Activated T-helper 1 cell treated with Interleukin-2 at 50 U/mL for 16 hours (primary cell): Measurements from ENCODE around the gene CD37.
"Not testable (repeated sequence)": the region's sequence is repeated elsewhere in the genome, so short reads cannot be mapped to it uniquely, and the experiment has no call there.

Source experiments
- DNase-seq: peaks from one replicate; pipeline ENCODE4 v3.0.0-alpha.2; 2020; ENCODE audit warnings: low read depth

The CD37 gene

DNA sequence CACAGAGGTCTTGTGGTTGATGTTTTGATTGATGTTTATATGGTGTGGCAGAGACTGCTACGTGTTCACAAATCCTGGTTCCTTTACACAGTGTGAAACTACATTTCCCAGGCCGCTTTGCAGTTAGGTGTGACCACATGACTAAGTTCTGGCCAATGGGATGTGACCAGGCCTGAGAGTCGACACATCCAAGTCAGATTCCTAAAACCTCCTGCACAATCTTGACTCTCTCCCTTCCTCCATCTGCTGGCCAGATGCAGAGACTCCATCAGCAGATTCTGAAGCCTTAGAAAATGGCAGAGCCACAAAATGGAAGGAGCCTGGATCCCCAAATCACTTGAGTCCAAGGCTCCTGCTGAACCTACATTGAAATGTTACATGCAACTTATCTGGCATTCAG, 12.6 kb downstream of the CD37 start:
- no peak for DNase-seq

DNA sequence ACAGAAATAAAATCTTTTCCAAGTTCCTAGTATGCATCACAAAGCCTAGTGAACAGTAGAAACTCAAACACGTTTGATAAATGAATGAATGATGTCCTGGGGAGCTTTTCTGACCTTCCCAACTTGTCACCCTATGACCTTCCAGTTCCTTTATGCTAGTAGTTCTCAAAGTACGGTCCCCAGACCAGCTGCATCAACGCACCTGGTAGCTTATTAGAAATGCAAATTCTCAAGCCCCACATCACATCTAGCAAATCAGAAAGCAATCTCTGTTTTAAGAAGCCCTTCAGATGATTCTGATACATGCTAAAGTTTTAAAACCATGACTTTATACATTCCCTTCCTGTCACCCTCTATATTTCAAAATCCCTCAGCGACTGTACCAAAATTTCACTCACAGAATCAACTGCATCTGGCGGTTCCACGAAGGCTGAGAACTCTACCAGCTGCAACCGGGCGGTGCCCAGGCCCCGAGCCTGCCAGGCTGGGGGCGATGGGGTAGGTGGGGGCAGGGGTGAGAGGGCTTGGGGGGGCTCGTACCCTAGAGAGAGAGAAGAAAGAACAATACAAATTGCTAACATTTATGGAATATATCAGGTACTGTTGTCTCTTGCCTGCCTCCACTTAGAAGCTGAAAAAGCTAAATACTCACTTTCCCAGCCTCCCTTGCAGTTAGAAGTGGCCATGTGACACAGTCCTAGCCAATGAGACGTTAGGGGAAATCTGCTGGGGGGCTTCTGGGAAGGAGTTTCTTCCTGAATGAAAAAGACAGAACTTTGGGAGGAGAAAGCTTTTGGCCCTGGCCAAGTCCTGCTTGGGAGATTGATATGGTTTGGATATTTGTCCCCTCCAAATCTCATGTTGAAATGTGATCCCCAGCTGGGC, 13.3 kb downstream of the CD37 start:
- DNase-seq: no peak

DNA sequence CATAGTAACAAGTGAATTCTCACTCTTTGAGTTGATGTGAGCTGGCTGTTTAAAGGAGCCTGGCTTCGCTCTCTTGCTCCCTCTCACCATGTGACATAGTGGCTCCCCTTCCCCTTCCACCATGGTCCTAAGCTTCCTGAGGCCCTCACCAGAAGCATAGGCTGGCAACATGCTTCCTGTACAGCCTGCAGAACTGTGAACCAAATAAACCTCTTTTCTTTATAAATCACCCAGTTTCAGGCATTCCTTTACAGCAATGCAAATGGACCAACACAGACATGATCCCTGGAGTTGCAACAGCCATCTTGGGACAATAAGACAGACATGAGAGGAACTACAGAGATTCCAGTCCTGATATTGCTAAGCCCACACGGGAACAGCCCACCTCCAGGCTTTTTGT, 14.4 kb downstream of the CD37 start:
- DNase-seq: no peak

DNA sequence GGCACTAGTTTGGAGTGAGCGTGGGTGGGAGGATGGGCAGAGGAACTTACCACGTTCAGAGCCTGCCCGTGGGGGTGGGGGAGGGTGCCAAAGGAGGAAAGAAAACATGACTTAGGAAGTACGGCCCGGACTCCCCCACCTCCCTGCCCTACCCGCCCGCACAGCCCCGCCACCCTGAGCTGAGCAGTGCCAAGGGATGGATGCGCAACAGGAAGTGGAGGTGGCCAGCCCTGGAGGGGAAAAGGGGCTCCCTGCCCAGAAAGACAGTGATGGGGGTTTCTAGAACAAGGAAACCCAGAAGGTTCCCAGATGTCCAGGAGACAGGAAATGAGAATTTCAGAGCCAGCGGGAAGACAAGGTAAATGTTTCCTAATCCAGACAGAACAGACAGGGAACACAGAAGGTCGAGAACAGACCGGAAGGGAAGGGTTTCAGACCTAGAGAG, 20.7 kb downstream of the CD37 start:
- DNase-seq: no peak

DNA sequence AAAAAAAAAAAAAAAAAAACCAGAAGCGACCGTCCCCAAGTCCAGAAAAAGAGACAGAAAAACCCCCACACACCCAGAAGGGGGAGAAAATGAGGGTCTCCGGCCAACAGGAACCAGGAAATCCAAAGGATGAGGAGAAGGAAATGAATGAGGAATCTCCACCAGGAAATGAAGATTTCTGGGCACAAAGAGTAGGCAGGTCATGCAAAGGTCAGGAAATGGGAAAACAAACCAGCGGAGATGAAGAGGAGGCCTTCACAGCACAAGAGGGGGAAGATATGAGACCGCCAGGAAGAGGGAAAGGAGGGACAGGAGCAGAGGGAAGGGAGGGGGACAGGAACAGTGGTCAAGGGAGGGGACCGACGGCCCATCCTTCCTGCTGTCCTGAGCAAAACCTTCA, 21.2 kb downstream of the CD37 start:
- DNase-seq: no peak

DNA sequence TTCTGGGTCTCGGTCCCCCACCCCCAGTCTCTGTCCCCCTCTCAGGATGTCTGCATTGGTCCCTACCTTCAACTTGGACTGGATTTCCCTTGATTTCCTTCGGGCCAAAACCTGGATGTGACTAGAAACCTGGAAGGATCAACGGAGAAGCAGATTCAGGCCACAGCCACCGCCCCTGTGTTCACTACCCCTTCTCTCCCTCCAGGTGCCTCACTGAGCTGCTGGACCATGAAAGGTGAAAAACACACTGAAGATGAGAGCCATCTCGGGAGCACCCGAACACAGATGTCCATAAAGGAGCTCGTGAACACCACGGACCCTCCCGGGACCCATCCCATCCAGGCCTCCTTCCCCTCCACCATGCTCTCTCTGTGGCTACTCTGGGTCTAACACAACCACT, 22.0 kb downstream of the CD37 start:
- DNase-seq: no peak

DNA sequence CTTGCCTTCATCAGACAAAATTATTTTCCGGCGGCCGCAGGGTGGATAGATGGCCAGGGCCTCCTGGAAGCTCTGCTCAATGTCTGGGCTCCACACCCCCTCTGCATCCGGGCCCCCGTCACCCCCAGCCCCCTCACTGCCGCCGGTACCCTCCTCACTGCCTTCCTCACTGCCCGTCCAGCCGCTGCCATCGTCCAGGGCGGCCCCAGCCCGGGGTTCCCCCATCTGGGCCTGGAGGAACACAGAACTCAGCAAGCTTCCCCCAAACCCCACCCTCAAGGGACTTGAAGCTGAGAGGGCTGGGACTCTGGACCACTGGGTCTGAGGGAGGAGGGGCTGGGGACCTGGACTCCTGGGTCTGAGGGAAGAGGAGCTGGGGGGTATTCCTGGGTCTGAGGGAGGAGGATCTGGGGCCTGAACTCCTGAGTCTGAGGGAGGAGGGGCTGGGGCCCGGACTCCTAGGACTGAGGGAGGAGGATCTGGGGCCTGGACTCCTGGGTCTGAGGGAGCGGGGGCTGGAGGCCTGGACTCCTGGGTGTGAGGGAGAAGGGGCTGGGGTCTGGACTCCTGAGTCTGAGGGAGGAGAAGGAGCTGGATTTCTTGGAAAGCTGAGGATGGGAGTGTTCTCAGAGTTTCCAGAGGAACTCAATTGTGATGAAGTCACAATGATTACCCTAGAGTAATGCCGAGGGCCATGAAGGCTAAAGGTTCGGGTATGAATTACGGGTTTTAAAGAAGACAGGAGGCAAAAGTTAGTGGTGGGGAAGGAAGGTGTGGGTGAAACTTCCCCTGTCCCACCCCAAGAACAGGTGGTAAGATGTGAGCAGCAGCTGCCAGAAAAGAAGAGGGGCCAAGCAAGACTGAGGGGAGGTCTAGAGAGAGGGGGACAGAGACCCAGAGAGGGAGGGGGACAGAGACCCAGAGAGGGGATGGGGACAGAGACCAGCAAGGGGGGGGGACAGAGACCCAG, 24.9 kb downstream of the CD37 start:
- DNase-seq: no peak

DNA sequence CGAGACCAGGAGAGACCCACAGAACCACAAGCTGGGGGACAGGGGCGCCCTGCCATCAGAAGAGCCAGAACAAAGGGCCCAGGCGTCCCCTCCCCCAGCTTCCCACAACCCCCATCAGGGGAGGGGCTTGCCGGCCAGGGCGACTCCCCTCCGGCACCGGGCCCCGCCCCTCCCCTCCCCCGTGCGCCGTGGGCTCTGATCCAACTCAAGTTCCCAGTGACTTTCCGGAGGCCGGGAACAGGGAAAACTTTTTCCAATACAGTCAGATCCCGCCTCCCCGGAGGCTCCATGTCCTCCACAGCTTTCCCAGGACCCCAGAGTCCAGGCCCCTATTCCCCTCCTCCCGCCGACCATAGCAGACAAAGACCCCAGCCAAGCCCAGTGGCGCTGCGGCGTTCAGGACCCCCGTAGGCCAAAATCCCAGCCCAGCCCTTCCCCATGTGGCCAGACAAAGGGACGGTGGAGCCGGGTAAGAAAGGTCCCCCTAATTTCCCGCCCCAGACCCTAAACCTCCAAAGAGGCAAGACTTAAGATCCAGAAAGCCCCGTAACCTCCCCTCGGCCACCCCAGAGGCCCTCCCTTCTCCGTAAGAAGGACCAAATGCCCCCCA, 26.3 kb downstream of the CD37 start:
- DNase-seq: no peak

DNA sequence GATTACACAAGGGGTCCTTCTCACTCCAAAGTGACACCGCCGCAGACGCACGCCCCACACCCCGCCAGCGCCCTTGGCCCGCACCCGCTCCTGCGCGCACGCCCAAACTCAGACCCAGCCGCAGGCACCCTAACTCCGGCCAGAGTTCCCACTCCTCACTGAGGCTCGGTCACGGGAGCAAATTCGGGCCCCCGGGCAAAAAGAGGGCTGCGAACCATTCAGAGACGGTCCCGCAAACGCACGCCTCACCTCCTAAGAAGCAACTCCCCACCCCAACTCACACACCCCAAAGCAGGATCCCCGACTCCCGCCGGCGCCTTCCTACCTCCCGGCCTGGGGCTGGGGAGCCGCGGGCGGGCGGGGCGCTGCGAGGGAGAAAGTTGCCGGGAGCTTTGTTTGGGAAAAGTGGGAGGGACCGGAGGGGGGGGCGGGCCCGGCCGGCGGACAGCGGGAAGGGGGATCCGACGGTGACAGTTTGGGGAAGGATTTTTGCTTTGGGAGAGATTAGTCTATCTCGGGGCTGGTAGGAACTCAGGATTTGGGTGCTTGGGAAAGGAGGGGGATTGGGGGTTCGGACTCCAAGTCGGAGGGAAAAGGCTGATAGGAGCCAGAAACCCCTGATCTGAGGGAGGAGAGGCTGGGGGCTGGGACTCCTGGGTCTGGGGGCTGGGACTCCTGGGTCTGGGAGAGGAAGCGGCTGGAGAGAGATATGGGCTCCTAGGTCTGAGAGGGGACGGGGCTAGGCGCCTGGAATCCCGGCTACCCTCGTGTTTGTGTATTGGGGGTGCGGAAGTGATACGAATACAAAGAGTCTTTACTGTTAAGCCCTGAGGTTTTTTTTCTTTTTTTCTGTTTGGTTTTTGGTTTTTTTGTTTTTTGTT, 27.1 kb downstream of the CD37 start, which contains the start of gene TEAD2:
Gene TEAD2, minus strand, starts transcription at position 369 of the 881 bp plus-strand sequence. CDS start 2,341 bp downstream, outside the sequence.
- DNase-seq: no peak

DNA sequence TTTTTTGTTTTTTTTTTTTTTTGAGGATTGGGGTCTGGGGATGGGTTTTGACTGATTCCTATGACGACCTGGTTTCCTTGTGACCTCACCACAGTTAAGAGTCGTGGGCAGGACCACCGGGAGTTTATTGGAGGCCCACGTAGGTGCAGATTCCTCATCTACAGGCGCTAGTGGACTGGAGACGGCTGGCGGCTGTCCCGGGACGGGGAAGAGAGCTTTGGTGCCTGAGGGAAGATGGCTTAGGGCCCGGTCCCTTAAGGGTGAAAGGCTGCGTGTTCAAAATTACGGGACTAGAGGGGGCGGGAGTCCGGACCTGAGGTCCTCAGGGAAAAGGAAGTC, 27.7 kb downstream of the CD37 start:
- DNase-seq: no peak

DNA sequence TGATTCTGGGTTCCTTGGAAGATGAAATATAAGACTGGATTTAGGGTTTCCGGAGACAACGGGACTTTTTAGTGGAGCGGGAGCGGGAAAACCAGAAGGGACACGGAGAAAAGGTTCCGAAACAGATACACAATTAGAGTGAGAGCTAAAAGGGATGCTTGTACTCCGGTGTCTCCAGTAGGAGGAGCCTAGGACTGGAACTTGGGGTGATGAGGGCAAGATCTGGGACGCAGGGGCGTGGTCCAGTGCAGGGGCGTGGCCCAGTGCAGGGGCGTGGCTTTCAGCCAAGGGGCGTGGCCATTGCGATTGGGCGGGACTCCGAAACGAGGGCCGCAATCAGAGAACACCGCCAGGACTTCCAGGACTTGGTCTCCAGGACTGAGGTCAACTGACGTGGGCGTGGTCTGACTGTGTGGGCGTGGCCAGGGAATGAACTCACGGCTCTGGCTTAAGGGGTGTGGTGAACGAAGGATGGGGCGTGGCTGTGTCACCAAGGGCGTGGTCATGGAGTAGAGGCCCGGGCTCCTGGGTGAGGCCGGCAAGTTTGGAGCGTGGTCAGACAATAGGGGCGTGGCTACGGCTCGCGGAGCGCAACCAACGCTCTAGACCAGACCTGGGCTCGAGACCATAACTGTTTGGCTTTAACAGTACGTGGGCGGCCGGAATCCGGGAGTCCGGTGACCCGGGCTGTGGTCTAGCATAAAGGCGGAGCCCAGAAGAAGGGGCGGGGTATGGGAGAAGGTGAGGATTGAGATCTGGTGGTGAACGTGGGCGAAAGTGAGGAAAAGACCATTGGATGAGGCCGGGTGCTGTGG, 28.3 kb downstream of the CD37 start, which contains the start of gene DKKL1:
Gene DKKL1, plus strand, starts transcription at position 610 of the 815 bp plus-strand sequence. Its CDS starts 122 bp downstream, at position 732.
- peak; percentile 36 for DNase-seq

DNA sequence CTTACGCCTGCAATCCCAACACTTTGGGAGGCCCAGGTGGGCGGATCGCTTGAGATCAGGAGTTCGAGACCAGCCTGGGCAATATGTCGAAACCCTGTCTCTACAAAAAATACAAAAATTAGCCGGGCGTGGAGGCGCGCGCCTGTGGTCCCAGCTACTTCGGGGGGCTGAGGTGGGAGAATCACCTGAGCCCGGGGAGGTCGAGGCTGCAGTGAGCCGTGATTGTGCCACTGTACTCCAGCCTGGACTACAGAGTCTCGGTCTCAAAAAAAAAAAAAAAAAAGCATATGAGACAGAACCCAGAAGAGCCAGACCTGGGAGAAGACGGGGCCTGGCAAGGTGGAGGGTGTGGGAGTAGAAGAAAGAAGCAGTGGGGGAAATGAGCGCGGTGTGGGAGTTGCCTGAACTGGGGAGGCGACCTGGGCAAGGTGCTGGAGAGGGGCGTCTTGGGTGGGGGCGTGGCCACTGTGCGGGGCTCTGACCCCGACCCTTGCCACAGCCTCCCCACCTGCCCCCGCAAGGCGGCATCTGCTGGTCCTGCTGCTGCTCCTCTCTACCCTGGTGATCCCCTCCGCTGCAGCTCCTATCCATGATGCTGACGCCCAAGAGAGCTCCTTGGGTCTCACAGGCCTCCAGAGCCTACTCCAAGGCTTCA, 29.0 kb downstream of the CD37 start:
- DNase-seq: no peak

DNA sequence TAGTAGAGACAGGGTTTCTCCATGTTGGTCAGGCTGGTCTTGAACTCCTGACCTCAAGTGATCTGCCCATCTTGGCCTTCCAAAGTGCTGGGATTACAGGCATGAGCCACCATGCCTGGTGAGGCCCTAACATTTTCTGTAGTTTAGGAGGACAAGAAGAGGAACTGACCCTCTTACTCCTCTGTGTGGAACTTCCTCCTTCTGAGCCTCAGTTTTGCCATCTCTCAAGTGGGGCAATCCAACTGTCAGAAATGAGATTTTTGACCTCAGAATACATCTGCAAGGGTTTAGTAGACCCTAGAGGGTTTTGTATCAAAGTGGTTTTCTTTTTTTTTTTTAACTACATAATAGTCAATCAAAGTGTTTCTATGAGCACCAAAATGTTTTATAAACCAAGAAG, 30.9 kb downstream of the CD37 start:
- DNase-seq: no peak

DNA sequence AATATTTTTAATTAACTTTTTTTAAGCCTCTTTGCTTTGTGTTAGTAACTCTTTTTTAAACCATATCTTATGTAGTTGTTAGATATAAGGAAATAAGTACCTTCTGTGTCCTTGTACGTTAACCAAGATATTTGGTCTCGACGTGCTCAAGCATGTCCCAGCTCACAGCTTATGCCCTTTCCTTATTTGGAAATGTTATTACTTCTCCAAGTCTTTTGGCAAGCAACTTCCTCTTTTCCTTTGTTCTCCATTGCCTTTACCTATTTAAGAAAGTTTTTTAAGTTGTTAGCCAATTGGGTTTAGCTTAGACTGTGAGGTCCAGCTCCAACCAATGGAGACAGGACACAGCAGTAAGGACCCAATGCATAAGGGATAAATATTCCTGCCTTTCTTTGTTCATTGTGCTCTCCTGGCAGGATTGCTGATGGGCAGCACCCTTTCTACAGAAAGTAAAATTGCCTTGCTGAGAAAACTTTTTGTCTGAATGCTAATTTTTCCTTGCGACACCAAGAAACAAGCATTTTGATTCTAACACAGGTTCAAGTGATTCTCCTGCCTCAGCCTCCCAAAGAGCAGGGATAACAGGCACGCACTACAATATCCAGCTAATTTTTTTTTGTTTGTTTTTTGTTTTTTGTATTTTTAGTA, 33.6 kb downstream of the CD37 start:
- DNase-seq: no peak

DNA sequence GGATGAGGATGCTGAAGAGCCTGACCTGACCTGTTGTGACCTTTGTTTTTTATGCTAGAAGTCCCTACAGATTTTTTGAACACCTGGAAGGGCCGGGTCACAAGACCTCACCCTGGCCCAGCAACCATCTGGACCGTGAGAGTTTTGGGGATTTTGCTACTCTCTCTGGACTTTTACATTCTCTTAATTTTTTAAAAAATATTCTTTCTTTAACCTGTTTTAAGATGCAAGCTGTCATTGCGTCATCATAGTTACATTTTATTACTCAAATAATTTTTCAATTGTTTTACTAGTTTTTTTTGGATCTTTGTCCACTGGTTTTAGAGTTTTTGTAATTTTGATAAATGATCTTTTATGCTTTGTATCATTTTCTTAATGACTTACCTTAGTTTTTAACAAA, 36.0 kb downstream of the CD37 start:
- DNase-seq: no peak

DNA sequence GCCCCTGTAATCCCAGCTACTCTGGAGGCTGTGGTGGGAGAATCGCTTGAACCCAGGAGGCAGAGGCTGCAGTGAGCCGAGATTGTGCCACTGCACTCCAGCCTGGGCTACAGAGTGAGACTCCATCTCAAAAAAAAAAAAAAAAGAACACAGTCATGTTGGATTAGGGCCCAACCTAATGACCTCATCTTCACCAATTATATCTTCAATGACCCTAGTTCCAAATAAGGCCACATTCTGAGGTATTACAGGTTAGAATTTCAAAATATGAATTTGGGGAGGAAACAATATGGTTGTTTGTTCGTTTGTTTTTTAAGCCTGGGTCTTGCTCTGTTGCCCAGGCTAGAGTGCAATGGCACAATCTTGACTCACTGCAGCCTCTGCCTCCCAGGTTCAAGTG, 38.0 kb downstream of the CD37 start:
- DNase-seq: not testable (repeated sequence)

DNA sequence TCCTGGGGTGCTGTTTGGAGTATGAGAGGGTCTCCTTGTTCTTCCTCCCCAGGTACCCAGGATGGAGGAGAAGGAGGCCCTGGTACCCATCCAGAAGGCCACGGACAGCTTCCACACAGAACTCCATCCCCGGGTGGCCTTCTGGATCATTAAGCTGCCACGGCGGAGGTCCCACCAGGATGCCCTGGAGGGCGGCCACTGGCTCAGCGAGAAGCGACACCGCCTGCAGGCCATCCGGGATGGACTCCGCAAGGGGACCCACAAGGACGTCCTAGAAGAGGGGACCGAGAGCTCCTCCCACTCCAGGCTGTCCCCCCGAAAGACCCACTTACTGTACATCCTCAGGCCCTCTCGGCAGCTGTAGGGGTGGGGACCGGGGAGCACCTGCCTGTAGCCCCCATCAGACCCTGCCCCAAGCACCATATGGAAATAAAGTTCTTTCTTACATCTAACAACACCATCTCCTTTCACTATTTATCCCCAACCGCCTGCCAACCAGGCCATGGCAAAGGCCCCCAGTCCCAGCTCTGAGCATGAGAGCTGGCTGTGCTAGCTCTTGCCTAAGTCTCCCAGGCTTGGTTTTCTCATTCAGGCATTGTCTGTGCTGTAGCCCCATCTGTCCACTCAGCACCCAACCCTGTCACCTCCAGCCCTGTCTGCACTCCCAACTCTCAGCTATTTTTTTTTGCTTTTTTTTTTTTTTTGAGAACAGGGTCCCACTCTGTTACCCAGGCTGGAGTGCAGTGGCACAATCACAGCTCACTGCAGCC, 39.6 kb downstream of the CD37 start:
- DNase-seq: no peak

DNA sequence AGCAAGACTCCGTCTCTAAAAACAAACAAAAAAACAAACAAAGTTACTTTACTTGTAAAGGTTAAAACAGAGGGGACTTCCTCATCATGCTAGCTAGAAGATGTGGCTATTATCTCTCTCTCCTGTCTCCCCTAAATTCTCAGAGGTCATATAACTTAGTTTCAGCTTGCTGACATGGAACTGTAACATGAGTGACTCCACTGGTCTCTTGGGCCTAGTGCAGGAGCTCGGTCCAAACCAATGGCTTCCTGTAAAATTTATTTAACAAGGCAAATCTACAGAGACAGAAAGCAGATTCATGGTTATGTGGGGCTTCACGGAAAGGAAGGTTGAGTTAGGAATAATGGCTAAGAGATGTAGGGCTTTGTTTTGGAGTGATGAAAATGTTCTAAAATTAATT, 43.3 kb downstream of the CD37 start:
- no peak for DNase-seq

DNA sequence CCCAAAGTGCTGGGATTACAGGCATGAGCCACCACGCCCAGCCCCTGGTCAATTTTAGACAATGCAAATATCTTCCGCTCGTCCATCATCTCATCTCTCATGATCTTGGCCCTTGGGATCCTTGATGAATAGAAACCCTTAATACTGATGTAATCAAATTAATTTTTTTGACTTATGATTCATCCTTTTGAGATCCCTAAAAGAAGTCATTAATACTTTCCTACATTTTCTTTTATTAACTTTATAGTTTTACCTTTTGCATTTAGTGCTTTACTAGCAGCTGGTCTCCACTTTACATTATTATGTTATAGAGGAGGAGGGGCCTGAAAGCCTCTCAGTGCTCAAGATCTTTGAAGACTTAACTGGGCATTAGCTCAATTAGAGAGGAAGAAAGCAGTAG, 45.2 kb downstream of the CD37 start:
- DNase-seq: no peak
